ENCODE data around the gene SFT2D1. TPM values are rescaled to one million over a fixed set of nuclear protein-coding genes. Genes with fewer than 3 reads are reported as not detected.

Gene SFT2D1
- total RNA-seq, 1 experiment from 2014 or later, result 82.4 TPM

DNA sequence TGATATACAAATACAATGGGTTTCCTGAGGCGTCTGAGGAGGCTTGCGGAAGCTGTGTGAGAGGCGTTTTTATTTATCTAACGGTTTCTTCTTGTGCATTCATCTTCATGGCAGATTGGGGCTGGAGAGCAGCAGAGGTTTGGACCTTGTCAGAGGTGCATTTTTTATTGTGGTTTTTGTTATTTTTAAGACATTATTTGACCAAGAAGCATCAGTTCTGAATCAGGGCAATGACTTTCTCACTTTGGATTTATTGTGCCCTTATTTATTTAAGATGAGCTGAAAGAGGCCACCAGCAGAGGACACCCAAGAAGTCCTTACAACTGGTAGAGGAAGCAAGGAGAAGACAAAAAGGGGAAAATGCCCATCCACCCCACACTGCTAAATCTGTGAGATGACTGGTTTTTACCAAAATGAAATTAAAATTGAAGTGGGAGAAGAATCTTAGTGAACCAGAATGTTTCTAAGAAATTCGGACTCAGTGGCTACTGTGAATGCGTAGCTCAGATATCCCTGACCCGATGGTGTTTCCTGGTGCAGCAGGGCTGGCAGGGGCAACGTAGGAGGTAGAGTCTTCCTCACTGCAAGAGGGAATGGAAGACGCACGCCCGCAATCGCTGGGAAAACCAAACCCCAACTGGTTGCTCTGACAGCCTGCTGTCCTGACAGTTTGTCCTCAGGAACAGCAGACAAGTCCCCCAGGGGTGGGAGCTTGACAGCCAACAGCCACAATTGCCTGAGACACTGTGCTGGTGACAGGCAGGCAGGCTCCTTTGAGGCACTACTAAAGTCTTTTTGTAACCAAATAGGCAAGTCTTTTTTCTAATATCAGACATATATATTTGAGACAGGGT lies 48.4 kb downstream of the SFT2D1 start:
- H3K9me3 Mint-ChIP-seq (ENCODE audit: low read depth, unreplicated experiment), result no peaks in the 10 kb centered on the region
- DNase-seq, result no peak
- peaks cover 100% of the 10 kb centered on the region for H3K27me3 Mint-ChIP-seq (ENCODE audit: unreplicated experiment)
- no peaks in the 10 kb centered on the region for H3K4me1 Mint-ChIP-seq (ENCODE audit: low read depth, unreplicated experiment)
- no peak for TF ChIP-seq CTCF (IDR thresholded peaks at IDR 0.05; ENCODE audit: unreplicated experiment)
- H3K4me3 Mint-ChIP-seq (ENCODE audit: low read depth, unreplicated experiment), result no peak overlapping the region
- H3K36me3 Mint-ChIP-seq (ENCODE audit: insufficient read depth, unreplicated experiment), result no peaks in the 10 kb centered on the region
- BruUV-seq (replicated peaks), result no TSS peak
- no peak overlapping the region for H3K27ac Mint-ChIP-seq (ENCODE audit: unreplicated experiment)
- intact Hi-C loops (cut with micrococcal nuclease; ENCODE audit: unreplicated experiment), result no loop called here
- CTCF ChIA-PET, result interaction anchor here (0.7 to 0.9 kb wide), 2 partner anchors 19 to 24 kb away, joined by 5 to 10 read pairs; no protein-coding TSS in a partner anchor

DNA sequence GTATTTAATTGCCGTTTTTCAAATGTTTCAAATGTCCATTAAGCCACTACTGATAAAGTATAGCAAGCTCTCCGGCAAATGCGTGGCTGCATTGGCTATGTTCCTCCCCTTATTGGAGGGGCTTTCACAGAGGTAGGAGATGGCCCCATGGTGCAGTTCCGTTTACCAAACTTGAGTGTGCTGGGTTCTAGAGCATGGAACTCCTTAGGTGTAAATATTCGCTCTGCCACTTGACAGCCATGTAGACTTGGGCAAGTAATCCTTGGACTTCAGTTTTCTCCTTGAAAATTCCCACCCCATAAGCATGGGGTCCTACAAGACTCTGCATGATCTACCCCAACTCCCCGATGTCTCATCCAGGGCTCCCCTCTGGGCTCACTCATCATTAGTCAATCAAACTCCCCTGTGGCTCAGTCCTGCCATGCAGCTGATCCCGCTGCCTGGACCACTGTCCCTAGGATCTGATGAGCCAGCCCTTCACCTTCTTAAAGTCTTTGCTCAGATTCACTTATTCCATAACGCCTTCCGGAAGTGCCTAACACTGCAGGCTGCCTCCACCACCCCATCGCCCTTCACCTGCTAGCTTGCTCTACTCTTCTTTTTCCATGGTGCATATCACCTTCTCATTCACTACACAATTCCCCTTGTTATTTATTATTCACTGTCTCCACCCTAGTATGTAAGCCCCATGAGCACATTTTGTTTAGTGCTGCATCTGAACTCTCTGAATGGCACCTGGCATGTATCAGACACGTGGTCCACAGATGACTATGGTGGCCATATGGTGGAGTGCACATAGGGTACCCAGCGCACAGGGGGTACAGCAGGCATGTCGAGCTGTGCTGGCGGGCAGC lies 52.9 kb downstream of the SFT2D1 start:
- intact Hi-C loops (cut with micrococcal nuclease; ENCODE audit: unreplicated experiment), result no loop called here
- H3K9me3 Mint-ChIP-seq (ENCODE audit: low read depth, unreplicated experiment), result no peaks in the 10 kb centered on the region
- no peak overlapping the region for H3K27ac Mint-ChIP-seq (ENCODE audit: unreplicated experiment)
- no peak overlapping the region for H3K4me3 Mint-ChIP-seq (ENCODE audit: low read depth, unreplicated experiment)
- no peak for DNase-seq
- no TSS peak for BruUV-seq (replicated peaks)
- no peaks in the 10 kb centered on the region for H3K4me1 Mint-ChIP-seq (ENCODE audit: low read depth, unreplicated experiment)
- H3K27me3 Mint-ChIP-seq (ENCODE audit: unreplicated experiment), result peaks cover 83% of the 10 kb centered on the region
- peaks cover 4% of the 10 kb centered on the region for H3K36me3 Mint-ChIP-seq (ENCODE audit: insufficient read depth, unreplicated experiment)
- CTCF ChIA-PET, result interaction anchor here (0.6 kb wide), 1 partner anchor 147 kb away, joined by 4 read pairs; no protein-coding TSS in a partner anchor
- no peak for TF ChIP-seq CTCF (IDR thresholded peaks at IDR 0.05; ENCODE audit: unreplicated experiment)

DNA sequence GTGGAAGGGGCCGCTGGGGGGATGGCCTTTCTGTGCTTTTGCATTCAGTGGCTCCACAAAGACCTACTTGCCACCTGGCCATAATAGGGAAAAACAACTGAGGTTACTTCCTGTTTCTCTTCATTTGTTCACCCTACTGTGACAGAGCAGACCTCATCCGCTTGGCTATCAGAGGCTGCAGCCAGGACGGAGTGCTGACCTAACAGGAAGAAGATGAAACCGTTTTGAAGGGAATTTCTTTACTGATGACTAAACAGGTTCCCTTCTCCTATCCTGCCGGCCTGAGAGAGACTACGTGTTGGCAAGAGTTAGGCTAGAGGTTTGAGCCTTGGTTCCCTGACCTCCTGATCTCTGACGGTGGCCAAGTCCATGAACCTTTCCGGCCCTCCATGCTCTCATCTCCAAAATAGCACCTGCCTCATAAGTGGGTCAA lies 55.5 kb downstream of the SFT2D1 start:
- CTCF ChIA-PET, result interaction anchor here (0.6 kb wide), 1 partner anchor 146 kb away, joined by 5 read pairs; no protein-coding TSS in a partner anchor
- DNase-seq, result no peak
- intact Hi-C loops (cut with micrococcal nuclease; ENCODE audit: unreplicated experiment), result no loop called here
- no peak for TF ChIP-seq CTCF (IDR thresholded peaks at IDR 0.05; ENCODE audit: unreplicated experiment)
- Mint-ChIP-seq H3K27me3 (ENCODE audit: unreplicated experiment) (peaks cover 83% of the 10 kb centered on the region), H3K4me1 (ENCODE audit: low read depth, unreplicated experiment) (no peaks in the 10 kb centered on the region), H3K36me3 (ENCODE audit: insufficient read depth, unreplicated experiment) (peaks cover 4% of the 10 kb centered on the region), H3K9me3 (ENCODE audit: low read depth, unreplicated experiment) (no peaks in the 10 kb centered on the region), H3K4me3 (ENCODE audit: low read depth, unreplicated experiment) (no peak overlapping the region), H3K27ac (ENCODE audit: unreplicated experiment) (no peak overlapping the region)
- BruUV-seq (replicated peaks), result no TSS peak

DNA sequence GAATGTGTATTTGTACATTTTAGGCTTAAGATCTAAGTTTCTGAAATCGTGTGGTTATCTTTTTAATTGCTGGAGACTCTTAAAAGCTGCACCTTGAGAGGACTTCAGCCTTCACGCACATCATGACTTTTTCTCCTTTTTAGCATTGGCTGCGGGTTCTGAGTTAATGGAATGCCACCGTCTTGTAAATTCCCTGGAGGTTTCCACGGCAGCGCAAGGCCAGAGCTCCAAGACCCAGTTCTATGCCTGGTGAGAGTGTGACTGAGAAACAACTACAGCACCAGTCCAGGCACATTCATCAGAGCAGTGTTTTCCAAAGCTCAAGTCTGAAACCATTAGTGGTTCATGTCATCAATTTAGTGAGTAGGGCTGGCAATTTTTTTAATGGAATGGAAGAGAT lies 57.1 kb downstream of the SFT2D1 start:
- Mint-ChIP-seq H3K9me3 (ENCODE audit: low read depth, unreplicated experiment) (no peaks in the 10 kb centered on the region), H3K27me3 (ENCODE audit: unreplicated experiment) (peaks cover 83% of the 10 kb centered on the region), H3K4me3 (ENCODE audit: low read depth, unreplicated experiment) (no peak overlapping the region), H3K4me1 (ENCODE audit: low read depth, unreplicated experiment) (no peaks in the 10 kb centered on the region), H3K36me3 (ENCODE audit: insufficient read depth, unreplicated experiment) (peaks cover 4% of the 10 kb centered on the region), H3K27ac (ENCODE audit: unreplicated experiment) (no peak overlapping the region)
- DNase-seq, result no peak
- intact Hi-C loops (cut with micrococcal nuclease; ENCODE audit: unreplicated experiment), result no loop called here
- no TSS peak for BruUV-seq (replicated peaks)
- CTCF ChIA-PET, result interaction anchor here (1.2 kb wide), 1 partner anchor 8 kb away, joined by 3 read pairs; no protein-coding TSS in a partner anchor
- TF ChIP-seq CTCF (IDR thresholded peaks at IDR 0.05; ENCODE audit: unreplicated experiment), result no peak

Data from Calu3 (cell line).